ENCODE results near the gene PGAP6. TPM values are rescaled to one million over a fixed set of nuclear protein-coding genes. Genes with fewer than 3 reads are reported as not detected.
"Not testable (repeated sequence)": the region's sequence is repeated elsewhere in the genome, so short reads cannot be mapped to it uniquely, and the experiment has no call there.

Gene PGAP6
- total RNA-seq, 1 donor from 2014 or later = 56.0 TPM

GRCh38 chr16:345772-346171 lies 36.0 kb downstream of the PGAP6 start:
- no peaks in the 10 kb centered on the region for H3K27me3 Mint-ChIP-seq
- peaks cover 9% of the 10 kb centered on the region for H3K4me1 Mint-ChIP-seq (ENCODE audit: unreplicated experiment)
- H3K9me3 Mint-ChIP-seq = no peaks in the 10 kb centered on the region
- H3K4me3 Mint-ChIP-seq = no peak overlapping the region
- TF ChIP-seq, protein P1, sequence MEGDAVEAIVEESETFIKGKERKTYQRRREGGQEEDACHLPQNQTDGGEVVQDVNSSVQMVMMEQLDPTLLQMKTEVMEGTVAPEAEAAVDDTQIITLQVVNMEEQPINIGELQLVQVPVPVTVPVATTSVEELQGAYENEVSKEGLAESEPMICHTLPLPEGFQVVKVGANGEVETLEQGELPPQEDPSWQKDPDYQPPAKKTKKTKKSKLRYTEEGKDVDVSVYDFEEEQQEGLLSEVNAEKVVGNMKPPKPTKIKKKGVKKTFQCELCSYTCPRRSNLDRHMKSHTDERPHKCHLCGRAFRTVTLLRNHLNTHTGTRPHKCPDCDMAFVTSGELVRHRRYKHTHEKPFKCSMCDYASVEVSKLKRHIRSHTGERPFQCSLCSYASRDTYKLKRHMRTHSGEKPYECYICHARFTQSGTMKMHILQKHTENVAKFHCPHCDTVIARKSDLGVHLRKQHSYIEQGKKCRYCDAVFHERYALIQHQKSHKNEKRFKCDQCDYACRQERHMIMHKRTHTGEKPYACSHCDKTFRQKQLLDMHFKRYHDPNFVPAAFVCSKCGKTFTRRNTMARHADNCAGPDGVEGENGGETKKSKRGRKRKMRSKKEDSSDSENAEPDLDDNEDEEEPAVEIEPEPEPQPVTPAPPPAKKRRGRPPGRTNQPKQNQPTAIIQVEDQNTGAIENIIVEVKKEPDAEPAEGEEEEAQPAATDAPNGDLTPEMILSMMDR (conservative IDR thresholded peaks at IDR 0.05) = no peak
- DNase-seq (ENCODE audit: extremely low spot score, unreplicated experiment) = no peak
- no peak overlapping the region for H3K27ac Mint-ChIP-seq
- H3K36me3 Mint-ChIP-seq = peaks cover 31% of the 10 kb centered on the region

GRCh38 chr16:342455-343213 lies 39.1 kb downstream of the PGAP6 start:
- Mint-ChIP-seq H3K4me3 (no peak overlapping the region), H3K27me3 (no peaks in the 10 kb centered on the region), H3K36me3 (peaks cover 31% of the 10 kb centered on the region), H3K4me1 (ENCODE audit: unreplicated experiment) (peaks cover 2% of the 10 kb centered on the region), H3K27ac (no peak overlapping the region), H3K9me3 (no peaks in the 10 kb centered on the region)
- no peak for DNase-seq (ENCODE audit: extremely low spot score, unreplicated experiment)
- TF ChIP-seq, protein P1 (conservative IDR thresholded peaks at IDR 0.05) = no peak

GRCh38 chr16:341974-342336 lies 39.8 kb downstream of the PGAP6 start:
- DNase-seq (ENCODE audit: extremely low spot score, unreplicated experiment); H3K4me3 Mint-ChIP-seq; H3K27ac Mint-ChIP-seq; H3K4me1 Mint-ChIP-seq (ENCODE audit: unreplicated experiment); H3K9me3 Mint-ChIP-seq; H3K27me3 Mint-ChIP-seq: not testable (repeated sequence)
- H3K36me3 Mint-ChIP-seq = peaks cover 31% of the 10 kb centered on the region

DNA sequence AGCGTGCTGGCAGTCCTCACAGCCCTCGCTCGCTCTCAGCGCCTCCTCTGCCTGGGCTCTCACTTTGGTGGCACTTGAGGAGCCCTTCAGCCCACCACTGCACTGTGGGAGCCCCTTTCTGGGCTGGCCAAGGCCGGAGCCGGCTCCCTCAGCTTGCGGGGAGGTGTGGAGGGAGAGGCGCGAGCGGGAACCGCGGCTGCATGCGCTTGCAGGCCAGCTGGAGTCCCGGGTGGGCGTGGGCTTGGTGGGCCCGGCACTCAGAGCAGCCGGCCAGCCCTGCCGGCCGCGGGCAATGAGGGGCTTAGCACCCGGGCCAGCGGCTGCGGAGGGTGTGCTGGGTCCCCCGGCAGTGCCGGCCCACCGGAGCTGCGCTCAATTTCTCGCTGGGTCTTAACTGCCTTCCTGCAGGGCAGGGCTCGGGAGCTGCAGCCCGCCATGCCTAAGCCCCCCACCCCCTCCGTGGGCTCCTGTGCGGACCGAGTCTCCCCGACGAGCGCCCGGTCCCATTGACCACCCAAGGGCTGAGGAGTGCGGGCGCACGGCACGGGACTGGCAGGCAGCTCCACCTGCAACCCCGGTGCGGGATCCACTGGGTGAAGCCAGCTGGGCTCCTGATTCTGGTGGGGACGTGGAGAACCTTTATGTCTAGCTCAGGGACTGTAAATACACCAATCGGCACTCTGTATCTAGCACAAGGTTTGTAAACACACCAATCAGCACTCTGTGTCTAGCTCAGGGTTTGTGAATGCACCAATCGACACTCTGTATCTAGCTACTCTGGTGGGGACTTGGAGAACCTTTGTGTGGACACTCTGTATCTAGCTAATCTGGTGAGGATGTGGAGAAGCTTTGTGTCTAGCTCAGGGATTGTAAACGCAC lies 40.4 kb downstream of the PGAP6 start:
- DNase-seq (ENCODE audit: extremely low spot score, unreplicated experiment); H3K4me3 Mint-ChIP-seq; H3K4me1 Mint-ChIP-seq (ENCODE audit: unreplicated experiment); H3K27me3 Mint-ChIP-seq; H3K27ac Mint-ChIP-seq; H3K9me3 Mint-ChIP-seq: not testable (repeated sequence)
- peaks cover 28% of the 10 kb centered on the region for H3K36me3 Mint-ChIP-seq

DNA sequence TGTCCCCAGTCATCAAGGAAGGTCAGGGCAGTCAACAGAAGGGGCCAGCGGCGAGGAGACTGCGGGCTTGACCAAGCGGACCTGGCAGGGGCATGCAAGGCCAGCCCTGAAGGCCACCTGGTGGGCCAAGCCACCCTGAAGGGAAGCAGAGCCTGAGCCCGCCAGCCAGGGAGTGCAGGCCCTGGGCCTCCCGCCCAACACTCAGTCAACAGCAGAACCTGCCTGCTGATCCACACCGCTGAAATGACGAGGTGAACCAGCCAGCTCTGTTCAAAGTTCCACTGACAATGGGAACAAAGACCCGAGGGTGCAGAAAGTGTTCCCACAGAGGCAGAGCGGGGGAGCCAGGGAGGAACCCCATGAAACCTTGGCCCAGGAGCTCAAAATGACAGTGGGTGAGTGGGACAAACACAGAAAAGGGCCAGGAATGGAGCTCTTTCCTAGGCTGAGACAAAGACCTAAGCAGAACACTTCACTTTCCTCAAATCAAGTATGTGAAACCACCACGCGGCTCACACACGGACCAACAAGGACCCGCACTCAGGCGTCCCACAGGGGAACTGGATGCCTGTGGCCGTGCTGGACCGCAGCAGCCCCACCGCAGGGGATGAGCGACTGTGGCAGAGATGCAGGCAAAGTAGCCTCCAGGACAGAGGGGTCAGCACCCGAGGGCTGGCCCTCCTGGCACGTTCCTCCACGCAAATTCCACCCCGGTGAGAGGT lies 41.2 kb downstream of the PGAP6 start:
- Mint-ChIP-seq H3K36me3 (peaks cover 22% of the 10 kb centered on the region), H3K27ac (no peak overlapping the region), H3K4me3 (no peak overlapping the region), H3K27me3 (no peaks in the 10 kb centered on the region), H3K4me1 (ENCODE audit: unreplicated experiment) (no peaks in the 10 kb centered on the region), H3K9me3 (no peaks in the 10 kb centered on the region)
- TF ChIP-seq, protein P1 (conservative IDR thresholded peaks at IDR 0.05) = no peak
- no peak for DNase-seq (ENCODE audit: extremely low spot score, unreplicated experiment)

DNA sequence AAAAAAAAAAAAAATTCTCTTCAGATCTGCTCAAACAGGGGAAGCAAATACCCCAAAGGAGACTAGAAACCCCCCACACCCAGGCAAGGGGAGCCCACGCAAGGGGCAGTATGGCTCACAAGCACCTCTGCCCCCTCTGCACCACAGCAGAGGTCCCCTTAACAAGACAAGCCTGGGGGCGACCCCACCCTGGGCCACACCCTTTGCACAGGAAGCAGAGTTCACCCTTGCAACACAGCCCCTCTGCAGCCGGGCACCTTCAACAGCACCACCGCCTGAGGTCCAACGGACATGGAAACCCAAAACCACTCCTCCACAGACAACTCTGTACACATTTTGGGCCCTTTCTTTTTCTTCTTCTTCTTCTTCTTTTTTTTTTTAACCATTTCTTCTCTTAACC lies 42.1 kb downstream of the PGAP6 start:
- no peak for DNase-seq (ENCODE audit: extremely low spot score, unreplicated experiment)
- Mint-ChIP-seq H3K9me3 (no peaks in the 10 kb centered on the region), H3K36me3 (peaks cover 18% of the 10 kb centered on the region), H3K27ac (no peak overlapping the region), H3K4me3 (no peak overlapping the region), H3K27me3 (no peaks in the 10 kb centered on the region), H3K4me1 (ENCODE audit: unreplicated experiment) (no peaks in the 10 kb centered on the region)
- TF ChIP-seq, protein P1 (conservative IDR thresholded peaks at IDR 0.05) = no peak
